Hematopoietic multipotent progenitor cell treated with erythropoietin and hydrocortisone succinate and interleukin-3 and kit ligand, for 17 days (in vitro differentiated cells): ENCODE measurements around the gene TNS3.
"Not testable (repeated sequence)": the region's sequence is repeated elsewhere in the genome, so short reads cannot be mapped to it uniquely, and the experiment has no call there.

Source experiments
- DNase-seq: peaks from one replicate; pipeline ENCODE4 v3.0.0-alpha.2; 2015; ENCODE audit warnings: low spot score

TNS3 gene

GRCh38 chr7:47561715-47562446, 20.0 kb downstream of the TNS3 start:
- no peak for DNase-seq

- no peak for DNase-seq
Observed at GRCh38 chr7:47559306-47560220, 22.3 kb downstream of the TNS3 start.

- no peak for DNase-seq
Observed at GRCh38 chr7:47557694-47558670, 23.9 kb downstream of the TNS3 start.

GRCh38 chr7:47557317-47557693, 24.6 kb downstream of the TNS3 start:
- no peak for DNase-seq

- DNase-seq, result no peak
Observed at GRCh38 chr7:47556511-47557180, 25.3 kb downstream of the TNS3 start.

- DNase-seq, result no peak
Observed at GRCh38 chr7:47553309-47553708, 28.6 kb downstream of the TNS3 start.

GRCh38 chr7:47552621-47553020, 29.3 kb downstream of the TNS3 start:
- DNase-seq, result no peak

- no peak for DNase-seq
Observed at GRCh38 chr7:47551668-47552440, 30.1 kb downstream of the TNS3 start.

GRCh38 chr7:47550788-47551470, 31.0 kb downstream of the TNS3 start:
- DNase-seq, result no peak

GRCh38 chr7:47549916-47550315, 32.0 kb downstream of the TNS3 start:
- no peak for DNase-seq

- DNase-seq, result no peak
Observed at GRCh38 chr7:47549397-47549796, 32.5 kb downstream of the TNS3 start.

- no peak for DNase-seq
Observed at GRCh38 chr7:47548546-47548945, 33.4 kb downstream of the TNS3 start.

GRCh38 chr7:47546733-47547494, 35.0 kb downstream of the TNS3 start:
- DNase-seq, result no peak

GRCh38 chr7:47546171-47546570, 35.7 kb downstream of the TNS3 start:
- no peak for DNase-seq

GRCh38 chr7:47544416-47544815, 37.5 kb downstream of the TNS3 start:
- DNase-seq, result no peak

GRCh38 chr7:47543714-47544113, 38.2 kb downstream of the TNS3 start:
- no peak for DNase-seq

GRCh38 chr7:47543056-47543455, 38.9 kb downstream of the TNS3 start:
- no peak for DNase-seq

GRCh38 chr7:47542051-47542450, 39.9 kb downstream of the TNS3 start:
- DNase-seq, result no peak

GRCh38 chr7:47541485-47541884, 40.4 kb downstream of the TNS3 start:
- not testable (repeated sequence) for DNase-seq
